ENCODE measurements around the gene ZNF559.

GRCh38 chr19:9353011-9353410 is 29.0 kb downstream of the ZNF559 start:
- TF ChIP-seq CTCF (IDR thresholded peaks at IDR 0.05; ENCODE audit: insufficient read depth, low read length, poor library complexity, severe bottlenecking): no peak
- no peak for TF ChIP-seq EZH2phosphoT487 (conservative IDR thresholded peaks at IDR 0.05; ENCODE audit: low read length)
